Measurements from ENCODE around the gene SPRN.
"Not testable (repeated sequence)": the region's sequence is repeated elsewhere in the genome, so short reads cannot be mapped to it uniquely, and the experiment has no call there.

Gene SPRN

DNA sequence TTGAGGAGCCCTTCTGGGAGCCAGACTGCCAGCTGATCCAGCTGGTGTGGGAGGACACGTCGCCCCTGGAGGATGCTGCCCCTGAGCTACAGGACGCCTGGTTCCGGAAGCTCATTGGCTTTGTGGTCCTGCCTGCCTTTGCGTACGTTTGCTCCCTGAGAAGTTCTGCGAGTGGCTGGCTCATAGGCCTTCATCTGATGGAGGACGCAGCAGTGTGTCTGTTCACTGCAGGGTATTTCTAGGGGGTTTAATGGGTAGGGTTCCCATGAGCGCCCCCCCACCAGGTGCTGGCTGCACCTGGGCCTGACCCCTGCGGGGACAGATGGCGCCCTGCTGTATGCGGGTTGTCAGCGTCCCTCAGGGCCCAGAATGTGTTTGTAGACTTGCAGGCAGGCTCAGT lies 40.4 kb downstream of the SPRN start:
- no peak for DNase-seq

DNA sequence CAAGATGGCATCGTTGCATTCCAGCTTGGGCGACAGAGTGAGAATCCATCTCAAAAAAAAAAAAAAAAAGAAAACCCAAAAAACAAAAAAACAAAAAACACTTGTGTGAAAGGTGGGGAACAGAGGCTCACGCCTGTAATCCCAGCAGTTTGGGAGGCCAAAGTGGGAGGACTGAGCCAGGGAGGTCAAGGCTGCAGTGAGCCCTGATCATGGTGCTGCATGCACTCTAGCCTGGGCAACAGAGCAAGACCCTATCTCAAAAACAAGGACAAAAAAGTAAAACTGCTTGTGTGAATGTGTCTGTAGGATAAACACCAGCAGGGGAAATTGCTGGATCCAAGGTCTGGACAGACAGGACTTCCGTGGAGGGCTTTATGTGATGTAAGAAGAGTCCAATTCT lies 40.9 kb downstream of the SPRN start:
- no peak for DNase-seq

DNA sequence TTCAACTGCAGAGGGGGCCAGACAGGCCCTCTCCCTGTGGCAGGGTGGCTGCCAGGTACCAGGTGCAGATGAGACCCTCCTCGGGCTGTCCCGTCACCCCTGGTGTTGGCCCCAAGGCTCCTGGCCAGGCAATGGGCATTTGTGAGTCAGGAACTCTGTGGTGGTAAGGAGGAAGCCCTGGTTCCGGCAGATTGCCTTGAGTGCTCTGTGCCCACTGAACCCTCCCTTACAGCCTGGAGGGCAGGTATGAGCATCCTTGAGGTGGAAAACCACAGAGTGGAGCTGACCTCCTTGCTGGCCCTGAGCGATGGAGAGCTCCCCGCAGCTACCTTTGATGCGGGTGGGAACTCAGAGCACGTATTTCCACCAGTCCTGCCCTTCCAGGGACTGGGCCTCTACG lies 43.4 kb downstream of the SPRN start:
- DNase-seq, result no peak

DNA sequence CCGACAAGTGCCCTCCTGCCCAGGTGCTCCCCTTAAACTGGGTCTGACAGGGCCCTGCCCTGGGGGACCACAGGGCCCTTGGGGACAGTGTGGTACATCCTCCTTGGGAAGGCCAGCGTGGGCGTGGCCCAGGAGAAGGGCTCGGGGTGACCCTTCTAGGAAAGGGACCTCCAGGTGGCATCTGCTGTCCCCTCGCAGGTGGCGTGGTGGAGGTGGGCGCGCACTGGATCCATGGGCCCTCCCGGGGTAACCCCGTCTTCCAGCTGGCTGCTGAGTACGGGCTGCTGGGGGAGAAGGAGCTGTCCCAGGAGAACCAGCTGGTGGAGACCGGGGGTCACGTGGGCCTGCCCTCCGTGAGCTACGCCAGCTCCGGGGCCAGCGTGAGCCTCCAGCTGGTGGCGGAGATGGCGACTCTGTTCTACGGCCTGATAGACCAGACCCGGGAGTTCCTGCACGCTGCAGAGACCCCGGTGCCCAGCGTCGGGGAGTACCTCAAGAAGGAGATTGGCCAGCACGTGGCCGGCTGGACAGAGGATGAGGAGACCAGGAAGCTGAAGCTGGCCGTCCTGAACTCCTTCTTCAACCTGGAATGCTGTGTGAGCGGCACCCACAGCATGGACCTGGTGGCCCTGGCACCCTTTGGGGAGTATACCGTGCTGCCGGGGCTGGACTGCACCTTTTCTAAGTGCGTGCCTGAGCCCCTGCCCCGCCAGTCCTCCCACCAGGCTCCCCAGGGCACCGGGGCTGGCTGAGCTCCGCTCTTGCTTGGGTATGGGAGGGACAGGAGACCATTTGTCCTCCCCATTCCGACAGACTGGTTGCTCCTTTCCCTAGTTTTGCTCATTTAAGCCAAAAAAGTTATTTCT lies 44.4 kb downstream of the SPRN start:
- no peak for DNase-seq

DNA sequence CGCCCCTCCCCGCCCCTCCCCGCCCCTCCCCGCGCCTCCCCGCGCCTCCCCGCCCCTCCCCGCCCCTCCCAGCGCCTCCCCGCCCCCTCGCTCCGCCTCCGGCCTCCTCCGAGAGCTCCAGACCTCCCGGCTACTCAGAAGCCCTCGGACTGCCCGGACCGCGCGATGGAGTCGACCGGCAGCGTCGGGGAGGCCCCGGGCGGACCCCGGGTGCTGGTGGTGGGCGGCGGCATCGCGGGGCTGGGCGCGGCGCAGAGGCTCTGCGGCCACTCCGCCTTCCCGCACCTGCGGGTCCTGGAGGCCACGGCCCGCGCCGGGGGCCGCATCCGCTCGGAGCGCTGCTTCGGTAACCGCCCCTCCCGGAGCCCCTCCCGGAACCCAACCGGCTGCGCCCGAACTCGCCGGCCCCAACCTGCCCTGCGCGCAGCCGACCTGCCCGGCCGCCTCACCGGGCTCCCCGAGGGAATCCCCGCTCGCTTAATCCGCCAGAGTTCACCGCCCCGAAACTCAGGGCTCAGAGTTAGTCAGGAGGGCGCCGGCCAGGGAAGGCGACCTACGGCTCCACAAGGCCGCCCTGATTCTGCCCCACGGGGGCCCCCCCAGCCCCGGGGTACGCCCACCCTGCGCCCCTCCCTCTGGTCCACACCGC lies 45.1 kb downstream of the SPRN start, which contains the start of gene PAOX:
PAOX (plus strand) TSS at position 111 of the 649 bp plus-strand sequence; CDS start at position 166, 55 bp downstream.
- peak; percentile 87 for DNase-seq

DNA sequence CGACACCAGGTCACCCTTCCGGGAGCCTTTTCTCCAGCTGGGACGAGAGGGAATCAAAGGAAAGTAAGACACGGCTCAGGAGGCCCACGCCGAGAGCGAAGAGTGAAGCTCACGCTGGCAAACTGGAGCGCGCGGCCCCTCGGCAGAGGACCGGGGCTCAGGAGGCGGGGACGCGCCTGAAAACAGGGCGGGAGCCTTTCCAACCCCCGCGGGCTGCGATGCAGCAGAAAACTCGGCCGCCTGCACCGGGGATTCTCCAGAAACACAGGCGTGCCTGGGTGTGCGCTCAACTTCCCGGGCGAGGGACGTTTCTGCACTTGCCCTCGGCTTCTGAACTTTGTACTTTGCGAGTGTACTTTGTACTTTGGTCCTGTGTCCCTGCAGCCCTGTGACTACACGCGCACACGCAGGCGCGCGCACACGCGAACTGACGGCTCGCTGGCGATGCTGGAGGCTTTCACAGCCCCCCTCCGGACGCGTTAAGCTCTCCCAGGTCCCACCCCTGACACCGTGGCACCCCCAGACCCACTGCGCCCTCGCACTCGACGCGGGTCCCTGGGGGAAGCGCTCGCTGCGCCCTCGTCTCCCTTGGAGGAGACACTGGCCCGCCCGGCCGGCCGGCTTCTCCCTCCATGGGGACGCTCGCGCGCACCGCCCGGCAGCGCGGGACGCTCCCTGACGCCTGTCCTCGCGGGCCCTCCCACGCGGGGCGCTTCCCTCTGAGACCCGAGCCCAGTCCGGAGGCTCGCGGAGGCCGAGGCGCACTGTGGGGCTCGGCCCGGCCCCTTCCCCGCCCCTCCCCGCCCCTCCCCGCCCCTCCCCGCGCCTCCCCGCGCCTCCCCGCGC lies 46.0 kb downstream of the SPRN start:
- peak; percentile 88 for DNase-seq

DNA sequence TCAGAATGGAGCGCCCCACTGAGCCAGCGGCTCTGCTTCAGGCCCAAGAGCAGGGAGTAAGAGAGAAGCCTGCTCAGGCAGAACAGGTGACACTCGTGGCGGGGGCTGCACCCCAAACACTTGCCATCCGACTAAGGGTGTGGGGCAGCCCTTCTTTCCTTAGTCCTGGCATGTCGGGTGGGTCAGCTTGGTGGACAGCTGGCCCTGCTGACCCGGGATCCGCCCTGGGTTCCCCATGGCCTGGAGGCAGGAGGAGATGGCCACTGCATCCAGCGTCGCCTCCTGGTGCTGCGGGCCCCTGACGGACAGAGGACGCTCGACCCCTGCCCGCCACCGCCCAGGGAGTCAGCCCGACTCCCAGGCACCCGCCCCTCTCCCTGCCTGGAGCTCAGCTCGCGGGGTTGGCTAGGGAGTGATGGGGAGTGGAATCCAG lies 46.6 kb downstream of the SPRN start:
- DNase-seq, result no peak

DNA sequence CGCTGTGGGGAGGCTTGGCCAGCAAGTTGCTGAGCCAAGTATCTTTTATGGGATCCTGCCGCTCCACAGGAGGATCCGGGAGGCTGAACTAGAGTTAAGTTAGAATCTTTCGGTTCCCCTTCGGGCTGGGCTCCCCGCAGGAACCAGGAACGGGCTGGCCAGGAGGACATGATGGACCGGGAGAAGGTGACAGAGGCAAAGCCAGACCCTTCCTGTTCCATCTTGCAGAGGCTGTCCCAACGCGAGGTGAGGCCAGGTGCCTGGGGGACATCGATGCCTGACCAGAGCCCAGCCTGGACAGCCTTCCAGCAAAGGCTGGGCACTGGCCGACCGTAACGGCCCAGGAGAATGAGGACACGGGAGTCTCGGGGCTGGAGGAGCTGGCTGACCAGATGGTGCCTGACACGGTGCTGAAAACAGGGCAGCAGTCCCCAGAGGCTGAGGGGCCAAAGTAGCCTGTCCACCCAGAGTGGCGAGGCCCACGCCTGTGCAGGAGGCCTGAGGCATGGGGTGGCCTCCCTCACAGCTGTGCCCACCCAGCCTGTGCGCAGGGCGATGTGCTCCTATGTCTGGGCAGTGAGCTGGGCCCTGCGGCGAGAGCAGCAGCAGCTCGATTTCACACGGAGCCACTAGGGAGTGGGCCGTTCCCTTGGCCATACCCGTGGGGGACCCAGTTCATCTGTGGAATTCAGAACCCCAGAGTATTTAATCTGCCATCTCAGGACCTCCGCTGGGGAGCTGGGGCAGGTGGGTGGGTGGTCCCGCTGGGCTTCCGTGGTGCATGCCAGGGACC lies 47.2 kb downstream of the SPRN start:
- no peak for DNase-seq

DNA sequence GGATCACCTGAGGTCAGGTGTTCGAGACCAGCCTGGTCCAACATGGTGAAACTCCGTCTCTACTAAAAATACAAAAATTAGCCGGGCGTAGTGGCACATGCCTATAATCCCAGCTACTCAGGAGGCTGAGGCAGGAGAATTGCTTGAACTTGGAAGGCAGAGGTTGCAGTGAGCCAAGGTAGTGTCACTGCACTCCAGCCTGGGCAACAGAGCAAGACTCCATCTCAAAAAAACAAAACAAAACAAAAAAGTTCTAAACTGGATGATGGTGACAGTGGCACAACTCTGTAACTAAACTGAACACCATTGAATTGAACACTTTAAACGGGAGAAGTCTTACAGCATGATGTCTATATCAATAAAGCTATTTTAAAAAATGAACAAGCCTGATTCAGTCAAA lies 48.2 kb downstream of the SPRN start:
- not testable (repeated sequence) for DNase-seq

DNA sequence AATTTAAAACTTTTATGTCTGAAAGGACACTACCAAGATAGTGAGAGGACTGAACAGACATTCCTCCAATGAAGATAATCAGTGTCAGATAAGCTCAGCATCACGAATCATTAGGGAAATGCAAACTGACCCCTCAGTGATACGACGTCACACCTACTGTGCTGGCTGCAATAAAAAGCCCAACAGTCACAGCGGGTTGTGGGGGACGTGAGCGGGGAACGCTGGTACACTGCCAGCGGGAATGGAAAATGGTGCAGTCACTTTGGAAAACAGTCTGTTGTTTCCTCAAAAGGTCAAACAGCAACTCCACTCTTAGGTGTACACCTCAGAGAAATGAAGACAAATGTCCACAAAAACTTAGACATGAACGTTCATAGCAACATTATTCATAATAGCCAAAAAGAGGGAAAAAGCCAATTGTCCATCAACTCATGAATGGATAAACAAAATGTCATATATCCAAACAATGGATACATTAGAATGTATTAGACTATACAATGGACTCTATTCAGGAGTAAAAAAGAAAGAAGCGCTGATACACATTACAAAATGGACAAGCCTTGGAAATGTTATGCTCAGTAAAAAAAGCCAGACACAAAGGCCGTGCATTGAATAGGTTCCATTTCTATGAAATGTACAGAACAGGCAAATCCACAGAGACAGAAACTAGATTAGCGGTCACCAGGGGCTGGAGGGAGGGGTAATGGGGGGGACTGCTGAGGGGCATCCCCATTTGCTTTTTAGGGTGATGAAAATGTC lies 48.9 kb downstream of the SPRN start:
- DNase-seq, result no peak

DNA sequence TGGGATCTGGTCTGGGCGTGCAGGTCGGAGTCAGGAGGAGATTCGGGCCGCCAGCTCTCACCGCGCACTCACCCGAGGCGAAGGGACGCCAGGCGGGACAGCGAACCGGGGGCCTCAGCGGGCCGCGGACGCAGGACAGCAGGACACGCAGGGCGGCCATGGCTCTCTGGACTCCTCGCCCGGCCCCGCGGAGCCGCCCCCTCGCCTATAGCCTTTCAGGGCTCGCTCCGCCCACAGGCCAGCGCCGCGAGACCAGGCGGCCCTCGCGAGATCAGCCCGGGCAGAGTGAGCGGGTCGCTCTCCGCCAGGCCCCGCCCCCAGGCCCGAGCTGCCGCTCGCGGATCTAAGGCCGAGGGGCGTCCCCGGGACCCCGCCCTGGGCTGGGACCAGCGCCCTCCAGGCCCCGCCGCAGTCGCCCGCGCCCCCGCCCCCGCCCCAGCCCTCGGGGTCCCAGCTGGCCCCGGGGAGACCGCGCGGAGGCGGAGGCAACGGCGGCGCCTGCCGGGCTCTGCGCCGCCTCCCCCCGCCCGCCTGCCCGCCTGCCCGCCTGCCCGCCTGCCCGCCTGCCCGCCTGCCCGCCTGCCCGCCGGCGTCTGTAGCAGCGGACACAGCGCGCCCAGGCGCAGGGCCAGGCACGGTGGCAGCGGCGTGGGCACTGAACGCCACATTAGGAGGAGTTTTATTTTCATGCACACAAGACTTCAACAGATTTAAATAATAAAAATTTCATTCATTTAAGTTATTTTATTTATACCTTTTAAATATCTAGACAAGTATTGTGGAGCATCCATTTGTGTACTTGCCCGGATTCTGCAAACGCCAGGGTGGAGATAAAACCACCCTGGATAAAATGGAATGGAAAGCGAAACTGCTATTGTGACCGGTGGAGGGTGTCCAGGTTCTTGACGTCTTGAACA lies 51.0 kb downstream of the SPRN start, which contains the start of gene ECHS1:
ECHS1 (minus strand) TSS at position 181 of the 917 bp plus-strand sequence; CDS start at position 160, 21 bp downstream.
- peak; percentile 99 for DNase-seq

DNA sequence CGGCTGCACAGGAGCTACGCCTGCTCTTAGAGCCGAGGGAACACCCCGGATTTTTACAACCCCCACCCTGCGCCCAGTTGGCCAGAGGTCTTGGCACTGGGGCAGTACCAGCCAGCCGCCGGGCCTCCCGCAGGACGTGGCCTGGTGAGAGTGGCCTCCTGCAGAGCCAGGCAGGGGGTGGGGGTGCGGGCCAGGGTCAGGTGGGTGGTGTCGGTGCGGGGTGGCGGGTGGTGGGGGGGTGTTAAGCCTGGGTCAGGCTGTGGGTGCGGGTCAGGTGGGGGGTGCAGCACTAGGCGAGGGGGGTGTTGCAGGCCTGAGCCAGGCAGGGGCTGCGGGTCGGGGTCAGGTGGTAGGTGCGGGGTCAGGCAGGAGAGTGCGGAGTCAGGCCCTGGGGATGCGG lies 51.9 kb downstream of the SPRN start:
- DNase-seq, result no peak
